GM19438 (cell line): Measurements from ENCODE around the gene MYO5B.
"Not testable (repeated sequence)": the region's sequence is repeated elsewhere in the genome, so short reads cannot be mapped to it uniquely, and the experiment has no call there.

Experiments
- ATAC-seq: cut with Tn5 transposase; IDR thresholded peaks from one replicate; pipeline ENCODE4 v1.9.1; 2021; ENCODE audit warnings: low read depth; ENCODE audit not compliant: unreplicated experiment

MYO5B gene

GRCh38 chr18:49898421-49898820, 296.5 kb downstream of the MYO5B start:
- ATAC-seq = no peak

- ATAC-seq = no peak
Measured at GRCh38 chr18:49894517-49895226, 300.3 kb downstream of the MYO5B start.

GRCh38 chr18:49893036-49893435, 301.9 kb downstream of the MYO5B start:
- ATAC-seq = no peak

- ATAC-seq = no peak
Measured at GRCh38 chr18:49892148-49892924, 302.6 kb downstream of the MYO5B start.

- no peak for ATAC-seq
Measured at GRCh38 chr18:49890041-49890440, 304.9 kb downstream of the MYO5B start.

GRCh38 chr18:49889552-49889951, 305.4 kb downstream of the MYO5B start:
- ATAC-seq = not testable (repeated sequence)

- ATAC-seq = no peak
Measured at GRCh38 chr18:49886891-49887764, 307.8 kb downstream of the MYO5B start.

- no peak for ATAC-seq
Measured at GRCh38 chr18:49884959-49885358, 310.0 kb downstream of the MYO5B start.

- ATAC-seq = no peak
Measured at GRCh38 chr18:49884465-49884864, 310.5 kb downstream of the MYO5B start.

GRCh38 chr18:49880661-49881060, 314.3 kb downstream of the MYO5B start:
- ATAC-seq = no peak

GRCh38 chr18:49879271-49879580, 315.7 kb downstream of the MYO5B start:
- no peak for ATAC-seq

- no peak for ATAC-seq
Measured at GRCh38 chr18:49878567-49879270, 316.2 kb downstream of the MYO5B start.

GRCh38 chr18:49878015-49878414, 316.9 kb downstream of the MYO5B start:
- ATAC-seq = no peak

GRCh38 chr18:49876536-49876935, 318.4 kb downstream of the MYO5B start:
- ATAC-seq = no peak

GRCh38 chr18:49875783-49876182, 319.2 kb downstream of the MYO5B start:
- ATAC-seq = no peak

- ATAC-seq = no peak
Measured at GRCh38 chr18:49875155-49875554, 319.8 kb downstream of the MYO5B start.

- ATAC-seq = no peak
Measured at GRCh38 chr18:49874238-49874637, 320.7 kb downstream of the MYO5B start.

GRCh38 chr18:49869354-49869753, 325.6 kb downstream of the MYO5B start:
- no peak for ATAC-seq

- no peak for ATAC-seq
Measured at GRCh38 chr18:49866680-49867079, 328.3 kb downstream of the MYO5B start.

- no peak for ATAC-seq
Measured at GRCh38 chr18:49865401-49865800, 329.5 kb downstream of the MYO5B start.
